ENCODE results near the gene P4HA2. TPM values are rescaled to one million over a fixed set of nuclear protein-coding genes. Genes with fewer than 3 reads are reported as not detected.

The P4HA2 gene
- total RNA-seq, 2 experiments from 2014 or later: 17.3 to 18.6 TPM

GRCh38 chr5:132253452-132254320 is 26.0 kb upstream of the P4HA2 start:
- ATAC-seq (no peak), DNase-seq (no peak)
- H3K27ac Mint-ChIP-seq: no peak overlapping the region
- no peaks in the 10 kb centered on the region for H3K36me3 Mint-ChIP-seq (ENCODE audit: low read depth)
- CTCF ChIA-PET: interaction anchor here (2.0 to 2.6 kb wide), 2 partner anchors 15 to 19 kb away, joined by 5 to 11 read pairs; no protein-coding TSS in a partner anchor
- H3K9me3 Mint-ChIP-seq: no peaks in the 10 kb centered on the region
- no peaks in the 10 kb centered on the region for H3K4me1 Mint-ChIP-seq (ENCODE audit: low read depth)
- POLR2A ChIA-PET: no interaction called here
- intact Hi-C loops (cut with micrococcal nuclease): no loop called here
- TF ChIP-seq, protein P1, sequence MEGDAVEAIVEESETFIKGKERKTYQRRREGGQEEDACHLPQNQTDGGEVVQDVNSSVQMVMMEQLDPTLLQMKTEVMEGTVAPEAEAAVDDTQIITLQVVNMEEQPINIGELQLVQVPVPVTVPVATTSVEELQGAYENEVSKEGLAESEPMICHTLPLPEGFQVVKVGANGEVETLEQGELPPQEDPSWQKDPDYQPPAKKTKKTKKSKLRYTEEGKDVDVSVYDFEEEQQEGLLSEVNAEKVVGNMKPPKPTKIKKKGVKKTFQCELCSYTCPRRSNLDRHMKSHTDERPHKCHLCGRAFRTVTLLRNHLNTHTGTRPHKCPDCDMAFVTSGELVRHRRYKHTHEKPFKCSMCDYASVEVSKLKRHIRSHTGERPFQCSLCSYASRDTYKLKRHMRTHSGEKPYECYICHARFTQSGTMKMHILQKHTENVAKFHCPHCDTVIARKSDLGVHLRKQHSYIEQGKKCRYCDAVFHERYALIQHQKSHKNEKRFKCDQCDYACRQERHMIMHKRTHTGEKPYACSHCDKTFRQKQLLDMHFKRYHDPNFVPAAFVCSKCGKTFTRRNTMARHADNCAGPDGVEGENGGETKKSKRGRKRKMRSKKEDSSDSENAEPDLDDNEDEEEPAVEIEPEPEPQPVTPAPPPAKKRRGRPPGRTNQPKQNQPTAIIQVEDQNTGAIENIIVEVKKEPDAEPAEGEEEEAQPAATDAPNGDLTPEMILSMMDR (IDR thresholded peaks at IDR 0.05): no peak
- H3K4me3 Mint-ChIP-seq: no peak overlapping the region
- peaks cover 13% of the 10 kb centered on the region for H3K27me3 Mint-ChIP-seq

- Mint-ChIP-seq H3K27me3 (peaks cover 13% of the 10 kb centered on the region), H3K27ac (no peak overlapping the region), H3K4me1 (ENCODE audit: low read depth) (no peaks in the 10 kb centered on the region), H3K4me3 (no peak overlapping the region), H3K36me3 (ENCODE audit: low read depth) (no peaks in the 10 kb centered on the region), H3K9me3 (no peaks in the 10 kb centered on the region)
- POLR2A ChIA-PET: no interaction called here
- intact Hi-C loops (cut with micrococcal nuclease): no loop called here
- TF ChIP-seq, protein P1 (IDR thresholded peaks at IDR 0.05): no peak
- no peak for ATAC-seq
- DNase-seq: no peak
- CTCF ChIA-PET: interaction anchor here (1.0 to 2.0 kb wide), 2 partner anchors 15 to 20 kb away, joined by 4 to 5 read pairs; no protein-coding TSS in a partner anchor
These were observed 25.4 kb upstream of the P4HA2 start for GRCh38 chr5:132253008-132253441.

GRCh38 chr5:132251220-132251725 is 23.6 kb upstream of the P4HA2 start:
- TF ChIP-seq, protein P1 (IDR thresholded peaks at IDR 0.05): no peak
- Mint-ChIP-seq H3K27me3 (peaks cover 5% of the 10 kb centered on the region), H3K4me1 (ENCODE audit: low read depth) (no peaks in the 10 kb centered on the region), H3K36me3 (ENCODE audit: low read depth) (peaks cover 3% of the 10 kb centered on the region), H3K4me3 (no peak overlapping the region), H3K9me3 (peaks cover 8% of the 10 kb centered on the region), H3K27ac (no peak overlapping the region)
- POLR2A ChIA-PET: no interaction called here
- intact Hi-C loops (cut with micrococcal nuclease): no loop called here
- ATAC-seq (no peak), DNase-seq (no peak)
- CTCF ChIA-PET: interaction anchor here (0.7 to 2.1 kb wide), 5 partner anchors 13 to 42 kb away, joined by 3 to 20 read pairs (median 6); no protein-coding TSS in a partner anchor

- ChIA-PET POLR2A (interaction anchor here (1.1 kb wide), 1 partner anchor 12 kb away, joined by 3 read pairs; no protein-coding TSS in a partner anchor), CTCF (interaction anchor here (0.7 to 2.1 kb wide), 5 partner anchors 12 to 43 kb away, joined by 3 to 20 read pairs (median 6); no protein-coding TSS in a partner anchor)
- peaks cover 1% of the 10 kb centered on the region for H3K27me3 Mint-ChIP-seq
- H3K36me3 Mint-ChIP-seq (ENCODE audit: low read depth): peaks cover 3% of the 10 kb centered on the region
- peaks cover 15% of the 10 kb centered on the region for H3K9me3 Mint-ChIP-seq
- ATAC-seq (no peak), DNase-seq (no peak)
- no peak overlapping the region for H3K27ac Mint-ChIP-seq
- intact Hi-C loops (cut with micrococcal nuclease): no loop called here
- no peaks in the 10 kb centered on the region for H3K4me1 Mint-ChIP-seq (ENCODE audit: low read depth)
- H3K4me3 Mint-ChIP-seq: no peak overlapping the region
- TF ChIP-seq, protein P1 (IDR thresholded peaks at IDR 0.05): no peak
These were observed 22.9 kb upstream of the P4HA2 start for GRCh38 chr5:132250547-132250946.
